Ecto neural progenitor cell (in vitro differentiated cells): ENCODE data around the gene IL34.

ENCODE experiments used
- DNase-seq: peaks from one replicate; pipeline ENCODE4 v3.0.0-alpha.2; 2018; ENCODE audit warnings: low spot score

The IL34 gene

GRCh38 chr16:70689035-70689969, 42.9 kb downstream of the IL34 start:
- DNase-seq = no peak

GRCh38 chr16:70689970-70690891, 43.9 kb downstream of the IL34 start:
- DNase-seq = no peak

GRCh38 chr16:70691223-70692129, 45.1 kb downstream of the IL34 start:
- DNase-seq = no peak

- DNase-seq = no peak
Measured at GRCh38 chr16:70692130-70692872, 45.9 kb downstream of the IL34 start.

GRCh38 chr16:70692873-70693671, 46.7 kb downstream of the IL34 start:
- DNase-seq = no peak

GRCh38 chr16:70694088-70694867, 47.9 kb downstream of the IL34 start:
- no peak for DNase-seq

GRCh38 chr16:70694868-70695218, 48.5 kb downstream of the IL34 start:
- DNase-seq = no peak

- no peak for DNase-seq
Measured at GRCh38 chr16:70695331-70696070, 49.1 kb downstream of the IL34 start.

GRCh38 chr16:70696355-70696754, 50.0 kb downstream of the IL34 start:
- DNase-seq = no peak

GRCh38 chr16:70696952-70697593, 50.7 kb downstream of the IL34 start:
- DNase-seq = no peak

- no peak for DNase-seq
Measured at GRCh38 chr16:70697594-70698170, 51.3 kb downstream of the IL34 start.

- DNase-seq = no peak
Measured at GRCh38 chr16:70698901-70699300, 52.5 kb downstream of the IL34 start.

- DNase-seq = no peak
Measured at GRCh38 chr16:70699696-70700095, 53.3 kb downstream of the IL34 start.

- DNase-seq = no peak
Measured at GRCh38 chr16:70700101-70701020, 54.0 kb downstream of the IL34 start.

GRCh38 chr16:70701036-70701435, 54.7 kb downstream of the IL34 start:
- no peak for DNase-seq

GRCh38 chr16:70701596-70701995, 55.2 kb downstream of the IL34 start:
- DNase-seq = no peak

- no peak for DNase-seq
Measured at GRCh38 chr16:70701998-70702397, 55.6 kb downstream of the IL34 start.
